Naive thymus-derived CD8-positive, alpha-beta T cell (primary cell): ENCODE data around the gene ST7. TPM values are rescaled to one million over a fixed set of nuclear protein-coding genes. Genes with fewer than 3 reads are reported as not detected.

Source experiments
- ATAC-seq, 2 donors: fragments of 150-1000 bp; cut with Tn5 transposase in 1 of 2; sonication (Bioruptor Pico), chemical (Tn5 transposase) in 1 of 2; 1 replicate in 1 of 2; 2 replicates in 1 of 2; pipeline ENCODE4 v1.10.0; 2021; ENCODE audit warnings: mild to moderate bottlenecking in 2 of 2, moderate library complexity in 2 of 2
- POLR2A ChIA-PET: fragments of 350-600 bp; sonication (Branson Sonifier 250); formaldehyde crosslinking; loops from one replicate; lab custom pipeline; 2021; ENCODE audit warnings: antibody characterized with exemption; lab: Charles Lee
- DNase-seq, 10 donors: peaks; one replicate each; pipeline versions ENCODE4 v3.0.0 to v3.0.0-alpha.2; 2020 to 2022
- H3K27ac Mint-ChIP-seq, 10 donors: one replicate each; pipeline ENCODE4 v1.8.0; 2020 to 2022; ENCODE audit warnings: mild to moderate bottlenecking in 10 of 10, mixed read lengths in 10 of 10, moderate library complexity in 4 of 10, inconsistent platforms in 1 of 10
- H3K27me3 Mint-ChIP-seq, 5 donors: one replicate each; pipeline ENCODE4 v1.8.0; 2021 to 2022; ENCODE audit warnings: mixed read lengths in 5 of 5
- H3K36me3 Mint-ChIP-seq, 3 donors: one replicate each; pipeline ENCODE4 v1.8.0; 2020 to 2022; ENCODE audit warnings: mixed read lengths in 3 of 3, mild to moderate bottlenecking in 2 of 3, inconsistent platforms in 1 of 3
- H3K4me1 Mint-ChIP-seq, 4 donors: one replicate each; pipeline ENCODE4 v1.8.0; 2021 to 2022; ENCODE audit warnings: mixed read lengths in 4 of 4
- H3K4me3 Mint-ChIP-seq, 10 donors: one replicate each; pipeline ENCODE4 v1.8.0; 2020 to 2022; ENCODE audit warnings: mild to moderate bottlenecking in 10 of 10, mixed read lengths in 10 of 10, moderate library complexity in 6 of 10, inconsistent platforms in 1 of 10
- H3K9me3 Mint-ChIP-seq, 9 donors: one replicate each; pipeline ENCODE4 v1.8.0; 2020 to 2022; ENCODE audit warnings: mixed read lengths in 9 of 9, mild to moderate bottlenecking in 3 of 9, inconsistent platforms in 1 of 9, moderate library complexity in 1 of 9
- polyA plus RNA-seq, 3 donors: library from polyadenylated mRNA; unstranded; fragments of 300-500 nt; fragmentation: Illumina TruSeq; gene quantifications; one replicate each; pipeline ENCODE4 v1.2.3, GENCODE V29; 2021
- total RNA-seq, 8 experiments: library from RNA in 2 of 8; stranded (reverse) in 2 of 8; gene quantifications; one replicate each; pipeline ENCODE4 v1.2.3 and lab custom pipeline; 2021 to 2026

The ST7 gene
- total and polyA plus RNA-seq, 5 experiments from 2014 or later: 1.3 to 5.3 (median 3.0) TPM

GRCh38 chr7:117091721-117092120, 138.4 kb downstream of the ST7 start:
- Mint-ChIP-seq H3K27ac (no peak overlapping the region), H3K4me1 (peaks cover 12 to 20% (median 17%) of the 10 kb centered on the region in 4 donors), H3K4me3 (no peak overlapping the region), H3K36me3 (no peaks in the 10 kb centered on the region), H3K27me3 (no peaks in the 10 kb centered on the region), H3K9me3 (no peaks in the 10 kb centered on the region)
- DNase-seq: no peak
- POLR2A ChIA-PET: no interaction called here
- no peak for ATAC-seq

DNA sequence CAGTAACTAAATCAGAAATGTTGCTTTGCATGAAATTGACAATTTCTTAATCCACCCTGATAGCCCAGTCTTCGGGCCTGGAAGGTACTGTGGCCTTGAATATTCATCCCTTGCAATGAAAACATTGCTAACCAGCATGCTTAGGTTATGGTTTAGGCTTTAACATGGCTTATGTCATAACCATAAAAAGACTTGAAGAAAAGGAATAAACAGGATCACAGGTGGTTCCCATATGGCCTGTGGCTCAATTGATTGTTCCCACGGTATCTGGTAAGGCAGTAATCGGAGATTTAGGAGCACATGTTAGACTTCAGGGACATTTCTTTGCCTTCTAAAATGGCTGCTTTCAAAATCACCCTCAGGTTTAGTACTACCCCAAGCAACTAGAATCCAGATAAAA, 139.5 kb downstream of the ST7 start:
- DNase-seq (no peak), ATAC-seq (no peak)
- no peaks in the 10 kb centered on the region for H3K36me3 Mint-ChIP-seq
- no peaks in the 10 kb centered on the region for H3K9me3 Mint-ChIP-seq
- POLR2A ChIA-PET: no interaction called here
- H3K4me1 Mint-ChIP-seq: peaks cover 5 to 10% (median 8%) of the 10 kb centered on the region in 4 donors
- no peak overlapping the region for H3K27ac Mint-ChIP-seq
- no peaks in the 10 kb centered on the region for H3K27me3 Mint-ChIP-seq
- no peak overlapping the region for H3K4me3 Mint-ChIP-seq

GRCh38 chr7:117094457-117094856, 141.2 kb downstream of the ST7 start:
- H3K36me3 Mint-ChIP-seq: no peaks in the 10 kb centered on the region
- POLR2A ChIA-PET: no interaction called here
- H3K4me3 Mint-ChIP-seq: no peak overlapping the region
- peaks cover 0 to 7% (median 1%) of the 10 kb centered on the region in 4 donors for H3K4me1 Mint-ChIP-seq
- no peaks in the 10 kb centered on the region for H3K9me3 Mint-ChIP-seq
- no peak overlapping the region for H3K27ac Mint-ChIP-seq
- DNase-seq (no peak), ATAC-seq (no peak)
- H3K27me3 Mint-ChIP-seq: peaks cover 0 to 8% (median 0%) of the 10 kb centered on the region in 5 donors

DNA sequence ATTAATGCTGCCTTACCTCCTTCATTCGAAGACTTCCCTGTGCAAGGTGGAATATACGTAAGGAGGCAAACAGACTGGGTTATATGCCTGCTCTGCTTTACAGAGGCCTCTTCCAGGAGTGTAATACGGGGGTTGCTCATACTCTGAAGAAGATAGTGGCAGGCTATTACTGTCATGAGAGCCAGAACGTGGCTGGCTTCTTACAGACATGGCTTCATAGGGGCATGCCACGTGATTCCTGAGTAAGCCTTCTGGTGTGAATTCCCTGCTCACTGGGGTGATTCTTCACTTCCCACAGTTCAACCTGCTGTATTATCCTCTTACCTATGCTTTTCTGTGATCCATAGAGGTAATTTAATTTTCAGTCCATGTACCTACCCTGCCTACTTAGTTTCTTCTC, 141.8 kb downstream of the ST7 start:
- Mint-ChIP-seq H3K4me1 (peaks cover 0 to 7% (median 1%) of the 10 kb centered on the region in 4 donors), H3K36me3 (no peaks in the 10 kb centered on the region), H3K4me3 (no peak overlapping the region), H3K9me3 (no peaks in the 10 kb centered on the region), H3K27ac (no peak overlapping the region), H3K27me3 (peaks cover 0 to 8% (median 0%) of the 10 kb centered on the region in 5 donors)
- DNase-seq (no peak), ATAC-seq (no peak)
- POLR2A ChIA-PET: no interaction called here

GRCh38 chr7:117096330-117096729, 143.0 kb downstream of the ST7 start:
- H3K4me1 Mint-ChIP-seq: peaks cover 0 to 7% (median 1%) of the 10 kb centered on the region in 4 donors
- H3K27ac Mint-ChIP-seq: no peak overlapping the region
- no peak overlapping the region for H3K4me3 Mint-ChIP-seq
- peaks cover 0 to 8% (median 0%) of the 10 kb centered on the region in 5 donors for H3K27me3 Mint-ChIP-seq
- DNase-seq (no peak), ATAC-seq (no peak)
- POLR2A ChIA-PET: no interaction called here
- H3K36me3 Mint-ChIP-seq: no peaks in the 10 kb centered on the region
- H3K9me3 Mint-ChIP-seq: no peaks in the 10 kb centered on the region

DNA sequence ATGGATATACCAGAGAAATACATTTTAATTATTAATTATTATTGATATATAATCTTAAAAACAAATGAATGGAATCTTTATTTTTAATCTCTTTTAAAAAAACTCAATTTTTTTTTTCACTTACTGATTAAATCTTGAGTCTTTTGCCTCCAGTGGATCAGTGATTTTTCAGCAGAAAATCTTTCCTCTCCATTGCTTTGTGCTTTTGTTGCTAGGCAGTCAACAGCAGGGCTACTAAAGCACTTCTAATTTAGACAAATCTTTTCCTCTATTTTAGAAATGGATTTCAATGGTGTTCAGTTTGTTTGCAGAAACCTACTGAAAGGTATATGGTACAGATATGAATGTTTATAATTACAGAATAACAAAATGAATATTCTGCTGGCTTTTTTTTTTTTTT, 143.6 kb downstream of the ST7 start:
- ATAC-seq: no peak
- POLR2A ChIA-PET: no interaction called here
- no peaks in the 10 kb centered on the region for H3K36me3 Mint-ChIP-seq
- DNase-seq: no peak
- H3K9me3 Mint-ChIP-seq: no peaks in the 10 kb centered on the region
- peaks cover 0 to 8% (median 0%) of the 10 kb centered on the region in 5 donors for H3K27me3 Mint-ChIP-seq
- H3K4me3 Mint-ChIP-seq: no peak overlapping the region
- peaks cover 0 to 7% (median 1%) of the 10 kb centered on the region in 4 donors for H3K4me1 Mint-ChIP-seq
- H3K27ac Mint-ChIP-seq: no peak overlapping the region

GRCh38 chr7:117097860-117098259, 144.6 kb downstream of the ST7 start:
- DNase-seq (no peak), ATAC-seq (no peak)
- Mint-ChIP-seq H3K27me3 (peaks cover 0 to 8% (median 0%) of the 10 kb centered on the region in 5 donors), H3K9me3 (no peaks in the 10 kb centered on the region), H3K4me1 (peaks cover 0 to 5% (median 1%) of the 10 kb centered on the region in 4 donors), H3K36me3 (no peaks in the 10 kb centered on the region), H3K27ac (no peak overlapping the region), H3K4me3 (no peak overlapping the region)
- POLR2A ChIA-PET: no interaction called here

DNA sequence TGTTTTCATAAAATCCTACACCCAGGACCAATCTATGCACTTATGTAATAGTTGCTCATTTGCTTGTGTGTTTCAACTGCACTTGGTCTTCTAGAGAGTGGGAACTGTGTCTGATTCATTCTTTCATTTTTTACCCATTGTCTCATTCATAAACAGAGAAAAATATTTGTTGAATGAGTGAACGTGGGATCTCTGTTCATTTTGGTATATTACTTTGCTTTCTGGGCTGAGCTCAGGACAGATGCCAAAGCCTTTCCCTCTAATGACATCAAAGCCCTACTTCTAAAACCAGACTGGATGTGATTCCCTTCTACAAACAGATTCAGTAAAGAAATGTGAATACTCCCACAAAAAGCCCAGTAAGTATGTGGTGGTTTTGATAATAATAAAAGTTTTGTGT, 145.2 kb downstream of the ST7 start:
- ATAC-seq (no peak), DNase-seq (no peak)
- POLR2A ChIA-PET: no interaction called here
- Mint-ChIP-seq H3K4me1 (peaks cover 0 to 5% (median 1%) of the 10 kb centered on the region in 4 donors), H3K36me3 (no peaks in the 10 kb centered on the region), H3K27ac (no peak overlapping the region), H3K4me3 (no peak overlapping the region), H3K27me3 (peaks cover 0 to 8% (median 0%) of the 10 kb centered on the region in 5 donors), H3K9me3 (no peaks in the 10 kb centered on the region)

GRCh38 chr7:117101026-117101425, 147.7 kb downstream of the ST7 start:
- Mint-ChIP-seq H3K27ac (no peak overlapping the region), H3K9me3 (no peaks in the 10 kb centered on the region), H3K4me1 (peaks cover 0 to 4% (median 0%) of the 10 kb centered on the region in 4 donors), H3K4me3 (no peak overlapping the region), H3K27me3 (peaks cover 0 to 8% (median 0%) of the 10 kb centered on the region in 5 donors), H3K36me3 (no peaks in the 10 kb centered on the region)
- ATAC-seq (no peak), DNase-seq (no peak)
- POLR2A ChIA-PET: no interaction called here

DNA sequence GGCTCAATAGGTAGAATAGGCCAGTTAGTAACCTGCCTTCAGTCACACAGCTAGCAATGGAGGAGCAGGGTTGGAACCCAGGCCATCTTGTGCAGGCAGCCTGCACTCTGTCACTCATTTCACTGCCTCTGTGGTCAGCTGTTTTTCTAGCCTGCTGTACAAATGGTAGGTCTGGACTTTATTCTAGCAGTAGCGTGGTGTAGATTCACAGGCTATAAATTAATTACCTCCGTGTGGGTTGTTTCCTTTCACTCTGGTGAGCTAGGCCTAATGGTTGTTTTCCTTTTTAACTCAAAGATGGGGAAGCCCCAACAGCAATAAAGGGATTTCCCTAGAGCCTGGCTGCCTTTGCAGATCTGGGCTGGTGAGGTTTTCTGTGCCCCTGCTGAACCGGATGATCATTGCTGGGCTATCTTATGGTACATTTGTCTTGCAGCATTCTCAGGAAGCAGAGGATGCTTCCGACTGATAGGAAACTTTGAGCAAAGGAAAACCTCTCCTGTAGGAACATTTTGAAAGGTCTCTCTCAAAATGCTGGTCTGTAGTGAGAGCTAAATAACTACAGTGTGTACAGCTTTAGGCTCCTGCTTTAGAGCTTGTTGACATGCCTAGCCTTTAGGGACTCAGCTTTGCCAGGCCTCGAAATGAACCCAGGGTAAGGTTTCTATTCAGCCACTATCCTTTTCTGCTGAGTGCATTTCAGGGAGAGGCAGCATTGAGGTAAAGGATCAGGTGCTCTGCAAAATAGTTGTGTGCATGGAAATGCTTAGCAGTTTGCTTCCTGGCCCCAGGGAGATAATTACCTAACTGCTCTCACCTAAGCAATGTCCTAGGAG, 157.4 kb downstream of the ST7 start:
- Mint-ChIP-seq H3K36me3 (peaks cover 2 to 8% (median 4%) of the 10 kb centered on the region in 3 donors), H3K27ac (peak overlapping the region in 9 of 10 donors; percentile 20 to 90 (median 55)), H3K9me3 (peaks cover 0 to 4% (median 0%) of the 10 kb centered on the region in 9 donors), H3K27me3 (no peaks in the 10 kb centered on the region), H3K4me3 (peak overlapping the region in 8 of 10 donors; percentile 7 to 66 (median 36)), H3K4me1 (peaks cover 6 to 20% (median 16%) of the 10 kb centered on the region in 4 donors)
- POLR2A ChIA-PET: no interaction called here
- DNase-seq (peak in 7 of 10 donors; percentile 13 to 62 (median 33)), ATAC-seq (peak; percentile 99)

- peaks cover 0 to 4% (median 0%) of the 10 kb centered on the region in 9 donors for H3K9me3 Mint-ChIP-seq
- no peak overlapping the region for H3K4me3 Mint-ChIP-seq
- peaks cover 2 to 8% (median 4%) of the 10 kb centered on the region in 3 donors for H3K36me3 Mint-ChIP-seq
- no peaks in the 10 kb centered on the region for H3K27me3 Mint-ChIP-seq
- H3K27ac Mint-ChIP-seq: peak overlapping the region in 1 of 10 donors; percentile 8
- ATAC-seq (no peak), DNase-seq (no peak)
- H3K4me1 Mint-ChIP-seq: peaks cover 6 to 20% (median 16%) of the 10 kb centered on the region in 4 donors
- POLR2A ChIA-PET: no interaction called here
These were observed 158.2 kb downstream of the ST7 start for GRCh38 chr7:117111535-117111934.

GRCh38 chr7:117112640-117113039, 159.3 kb downstream of the ST7 start:
- no peak for DNase-seq
- peaks cover 2 to 8% (median 4%) of the 10 kb centered on the region in 3 donors for H3K36me3 Mint-ChIP-seq
- H3K4me3 Mint-ChIP-seq: no peak overlapping the region
- no peaks in the 10 kb centered on the region for H3K27me3 Mint-ChIP-seq
- peak overlapping the region in 1 of 10 donors; percentile 58 for H3K27ac Mint-ChIP-seq
- H3K9me3 Mint-ChIP-seq: peaks cover 0 to 4% (median 0%) of the 10 kb centered on the region in 9 donors
- POLR2A ChIA-PET: no interaction called here
- no peak for ATAC-seq
- peaks cover 6 to 20% (median 16%) of the 10 kb centered on the region in 4 donors for H3K4me1 Mint-ChIP-seq

GRCh38 chr7:117113871-117114270, 160.6 kb downstream of the ST7 start:
- no peak for DNase-seq
- Mint-ChIP-seq H3K27me3 (no peaks in the 10 kb centered on the region), H3K4me1 (peaks cover 6 to 20% (median 16%) of the 10 kb centered on the region in 4 donors), H3K27ac (no peak overlapping the region), H3K9me3 (peaks cover 0 to 4% (median 0%) of the 10 kb centered on the region in 9 donors), H3K36me3 (peaks cover 2 to 4% (median 3%) of the 10 kb centered on the region in 3 donors), H3K4me3 (no peak overlapping the region)
- ATAC-seq: no peak
- POLR2A ChIA-PET: no interaction called here
